ENCODE data around the gene ARSB. TPM values are rescaled to one million over a fixed set of nuclear protein-coding genes. Genes with fewer than 3 reads are reported as not detected.
"Not testable (repeated sequence)": the region's sequence is repeated elsewhere in the genome, so short reads cannot be mapped to it uniquely, and the experiment has no call there.

ARSB gene
- total and polyA plus RNA-seq, 12 donors = 1.7 to 21.4 (median 14.1) TPM

DNA sequence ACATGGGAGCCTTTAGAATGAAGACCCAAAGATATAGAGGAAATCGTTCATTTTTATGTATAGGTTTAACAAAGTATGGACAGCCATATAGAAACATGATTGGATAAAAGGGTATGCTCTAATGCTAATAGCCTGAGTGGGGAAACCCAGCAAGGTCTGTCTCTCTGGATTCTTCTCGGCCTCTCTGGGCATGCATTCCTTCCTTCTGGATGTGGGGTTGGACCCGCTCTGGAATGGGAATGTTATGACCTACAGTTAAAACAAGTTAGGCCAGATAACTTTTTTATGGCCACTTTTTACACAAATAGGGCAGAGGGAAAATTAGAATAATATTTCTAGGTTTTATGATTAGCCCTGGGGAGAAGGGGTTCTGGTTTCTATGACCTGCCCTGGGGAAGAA lies 103.2 kb downstream of the ARSB start:
- H3K4me3 ChIP-seq = no peak overlapping the region
- no peak overlapping the region for H3K27ac ChIP-seq
- TF ChIP-seq, protein P1, sequence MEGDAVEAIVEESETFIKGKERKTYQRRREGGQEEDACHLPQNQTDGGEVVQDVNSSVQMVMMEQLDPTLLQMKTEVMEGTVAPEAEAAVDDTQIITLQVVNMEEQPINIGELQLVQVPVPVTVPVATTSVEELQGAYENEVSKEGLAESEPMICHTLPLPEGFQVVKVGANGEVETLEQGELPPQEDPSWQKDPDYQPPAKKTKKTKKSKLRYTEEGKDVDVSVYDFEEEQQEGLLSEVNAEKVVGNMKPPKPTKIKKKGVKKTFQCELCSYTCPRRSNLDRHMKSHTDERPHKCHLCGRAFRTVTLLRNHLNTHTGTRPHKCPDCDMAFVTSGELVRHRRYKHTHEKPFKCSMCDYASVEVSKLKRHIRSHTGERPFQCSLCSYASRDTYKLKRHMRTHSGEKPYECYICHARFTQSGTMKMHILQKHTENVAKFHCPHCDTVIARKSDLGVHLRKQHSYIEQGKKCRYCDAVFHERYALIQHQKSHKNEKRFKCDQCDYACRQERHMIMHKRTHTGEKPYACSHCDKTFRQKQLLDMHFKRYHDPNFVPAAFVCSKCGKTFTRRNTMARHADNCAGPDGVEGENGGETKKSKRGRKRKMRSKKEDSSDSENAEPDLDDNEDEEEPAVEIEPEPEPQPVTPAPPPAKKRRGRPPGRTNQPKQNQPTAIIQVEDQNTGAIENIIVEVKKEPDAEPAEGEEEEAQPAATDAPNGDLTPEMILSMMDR (IDR thresholded peaks at IDR 0.05) = no peak
- ATAC-seq (no peak), DNase-seq (no peak)
- no peaks in the 10 kb centered on the region for H3K9me3 ChIP-seq
- H3K36me3 ChIP-seq = peaks cover 0 to 6% (median 0%) of the 10 kb centered on the region in 9 donors
- H3K4me1 ChIP-seq = no peaks in the 10 kb centered on the region
- no peaks in the 10 kb centered on the region for H3K27me3 ChIP-seq
- intact Hi-C loops (cut with DNase I) = loop anchor here in 1 of 10 donors (10.0 kb wide), 1 partner anchor 77 kb away; no protein-coding TSS in a partner anchor
- 64 to 80% methylated on average over 3 of the region's 3 CpGs for WGBS, 2 donors

DNA sequence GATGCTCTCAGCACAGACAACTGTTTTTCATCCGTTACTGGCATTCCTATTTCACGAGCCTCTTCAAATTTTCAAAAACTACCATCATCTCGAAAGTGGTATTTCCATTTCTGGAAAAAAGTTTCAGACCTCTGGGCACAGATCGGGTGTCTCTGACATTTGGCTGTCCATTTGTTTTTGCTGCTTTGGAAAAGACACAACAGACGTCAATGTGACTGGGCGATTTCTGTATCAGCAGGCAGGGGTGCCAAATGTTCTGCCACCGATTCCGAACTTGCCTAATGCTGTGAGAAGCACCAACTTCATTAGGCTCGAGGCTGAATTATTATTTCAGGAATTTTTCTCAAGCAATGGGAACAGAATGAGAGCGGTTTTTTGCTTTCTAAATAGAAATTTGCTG lies 105.6 kb downstream of the ARSB start:
- H3K27ac ChIP-seq = no peak overlapping the region
- no peak for ATAC-seq
- no peaks in the 10 kb centered on the region for H3K27me3 ChIP-seq
- DNase-seq = no peak
- no peaks in the 10 kb centered on the region for H3K9me3 ChIP-seq
- 91 to 95% methylated on average over 10 of the region's 10 CpGs for WGBS, 2 donors
- H3K4me1 ChIP-seq = no peaks in the 10 kb centered on the region
- TF ChIP-seq, protein P1 (IDR thresholded peaks at IDR 0.05) = no peak
- H3K36me3 ChIP-seq = no peaks in the 10 kb centered on the region
- H3K4me3 ChIP-seq = no peak overlapping the region
- intact Hi-C loops (cut with DNase I) = no loop called here

DNA sequence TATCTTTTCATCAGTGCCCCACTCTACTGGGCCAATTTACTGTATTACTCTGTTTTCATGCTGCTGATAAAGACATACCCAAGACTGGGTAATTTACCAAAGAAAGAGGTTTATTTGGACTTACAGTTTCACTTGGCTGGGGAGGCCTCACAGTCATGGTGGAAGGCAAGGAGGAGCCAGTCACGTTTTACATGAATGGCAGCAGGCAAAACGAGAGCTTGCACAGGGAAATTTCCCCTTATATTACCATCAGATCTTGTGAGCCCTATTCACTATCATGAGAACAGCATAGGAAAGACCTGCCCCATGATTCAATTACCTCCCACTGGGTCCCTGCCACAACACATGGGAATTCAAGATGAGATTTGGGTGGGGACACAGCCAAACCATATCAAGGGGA lies 119.0 kb downstream of the ARSB start:
- WGBS, 2 donors = 92 to 95% methylated on average over 2 of the region's 2 CpGs
- ATAC-seq; H3K4me3 ChIP-seq; H3K27me3 ChIP-seq; DNase-seq; intact Hi-C loops (cut with DNase I); H3K36me3 ChIP-seq; H3K4me1 ChIP-seq; H3K27ac ChIP-seq: not testable (repeated sequence)
- H3K9me3 ChIP-seq = peaks cover 0 to 17% (median 0%) of the 10 kb centered on the region in 11 donors

DNA sequence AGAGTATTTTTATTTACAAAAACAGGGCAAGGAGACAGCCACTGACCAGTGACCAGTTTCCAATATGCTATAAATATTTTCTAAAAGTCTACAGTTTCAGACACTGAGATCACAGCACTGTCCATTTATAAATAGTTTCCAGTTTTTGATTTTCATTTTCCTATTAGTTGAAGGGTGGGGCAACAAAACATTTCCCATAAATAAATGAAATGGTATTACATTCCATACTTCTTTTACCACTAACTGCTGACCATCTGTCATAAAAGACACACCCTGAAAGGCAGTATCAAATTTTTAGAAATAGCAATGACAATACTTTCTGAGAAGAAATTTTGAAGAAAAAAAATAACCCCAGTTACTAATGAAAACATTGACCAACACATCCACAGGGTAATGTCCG lies 126.7 kb downstream of the ARSB start:
- no peak overlapping the region for H3K4me3 ChIP-seq
- H3K4me1 ChIP-seq = no peaks in the 10 kb centered on the region
- no peaks in the 10 kb centered on the region for H3K36me3 ChIP-seq
- peaks cover 0 to 17% (median 0%) of the 10 kb centered on the region in 11 donors for H3K9me3 ChIP-seq
- no peak for ATAC-seq
- no peaks in the 10 kb centered on the region for H3K27me3 ChIP-seq
- intact Hi-C loops (cut with DNase I) = no loop called here
- DNase-seq = no peak
- 77 to 88% methylated on average over 1 of the region's 1 CpG for WGBS, 2 donors
- TF ChIP-seq, protein P1 (IDR thresholded peaks at IDR 0.05) = no peak
- H3K27ac ChIP-seq = no peak overlapping the region

DNA sequence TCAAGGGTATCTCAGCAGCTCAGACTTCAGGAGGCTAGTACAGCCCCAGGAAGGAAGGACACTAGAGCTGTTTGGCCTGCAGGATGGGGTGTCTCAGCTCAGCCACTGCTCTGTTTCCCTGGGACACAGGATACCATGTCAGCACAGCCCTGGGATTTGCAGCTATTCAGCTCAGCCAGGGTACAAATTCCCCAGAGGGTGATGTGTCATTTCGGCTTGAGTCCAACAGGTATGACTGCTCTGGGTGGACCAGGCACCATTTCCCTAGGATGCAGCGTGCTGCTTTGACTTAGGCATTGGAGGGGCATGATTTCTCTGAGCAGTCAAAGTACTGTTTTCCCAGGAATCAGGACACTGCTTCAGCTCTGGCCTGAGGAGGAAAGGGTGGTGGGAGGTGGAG lies 130.1 kb downstream of the ARSB start:
- H3K4me1 ChIP-seq = no peaks in the 10 kb centered on the region
- H3K27me3 ChIP-seq = no peaks in the 10 kb centered on the region
- 69 to 96% methylated on average over 2 of the region's 2 CpGs for WGBS, 2 donors
- peaks cover 0 to 9% (median 0%) of the 10 kb centered on the region in 11 donors for H3K9me3 ChIP-seq
- intact Hi-C loops (cut with DNase I) = no loop called here
- no peak for ATAC-seq
- TF ChIP-seq, protein P1 (IDR thresholded peaks at IDR 0.05) = no peak
- H3K36me3 ChIP-seq = no peaks in the 10 kb centered on the region
- no peak overlapping the region for H3K27ac ChIP-seq
- no peak for DNase-seq
- H3K4me3 ChIP-seq = no peak overlapping the region

DNA sequence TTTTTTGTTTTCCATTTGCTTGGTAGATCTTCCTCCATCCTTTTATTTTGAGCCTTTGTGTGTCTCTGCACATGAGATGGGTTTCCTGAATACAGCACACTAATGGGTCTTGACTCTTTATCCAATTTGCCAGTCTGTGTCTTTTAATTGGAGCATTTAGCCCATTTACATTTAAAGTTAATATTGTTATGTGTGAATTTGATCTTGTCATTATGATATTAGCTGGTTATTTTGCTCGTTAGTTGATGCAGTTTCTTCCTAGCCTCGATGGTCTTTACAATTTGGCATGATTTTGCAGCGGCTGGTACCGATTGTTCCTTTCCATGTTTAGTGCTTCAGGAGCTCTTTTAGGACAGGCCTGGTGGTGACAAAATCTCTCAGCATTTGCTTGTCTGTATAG lies 133.2 kb downstream of the ARSB start:
- intact Hi-C loops (cut with DNase I); ATAC-seq; H3K9me3 ChIP-seq; H3K27ac ChIP-seq; H3K4me3 ChIP-seq; H3K4me1 ChIP-seq; H3K36me3 ChIP-seq; H3K27me3 ChIP-seq; DNase-seq: not testable (repeated sequence)
- 96 to 100% methylated on average over 3 to 4 of the region's 4 CpGs for WGBS, 2 donors

Data from heart right ventricle (tissue), 16 donors.